Activated T-helper 1 cell treated with anti-CD3 and anti-CD28 coated beads, Interleukin-2, amount 50 U/mL, for 16 hours (primary cell): Measurements from ENCODE around the gene PRR30.

Source experiments
- DNase-seq, 2 donors: peaks; one replicate each; pipeline ENCODE4 v3.0.0-alpha.2; 2020; ENCODE audit warnings: low read depth in 1 of 2, low spot score in 1 of 2

Gene PRR30

GRCh38 chr2:27099334-27099955 is 39.8 kb downstream of the PRR30 start:
- no peak for DNase-seq

GRCh38 chr2:27097341-27097740 is 41.9 kb downstream of the PRR30 start:
- no peak for DNase-seq

GRCh38 chr2:27096748-27097297 is 42.4 kb downstream of the PRR30 start:
- no peak for DNase-seq

- DNase-seq = no peak
Observed at GRCh38 chr2:27095745-27096651, 43.2 kb downstream of the PRR30 start.

- no peak for DNase-seq
Observed at GRCh38 chr2:27095427-27095744, 43.8 kb downstream of the PRR30 start.

GRCh38 chr2:27094353-27094984 is 44.7 kb downstream of the PRR30 start:
- no peak for DNase-seq

GRCh38 chr2:27093430-27094352 is 45.5 kb downstream of the PRR30 start:
- no peak for DNase-seq

- DNase-seq = no peak
Observed at GRCh38 chr2:27092696-27093429, 46.3 kb downstream of the PRR30 start.

- DNase-seq = no peak
Observed at GRCh38 chr2:27091746-27092695, 47.2 kb downstream of the PRR30 start.

- DNase-seq = no peak
Observed at GRCh38 chr2:27089111-27089954, 49.9 kb downstream of the PRR30 start.

- no peak for DNase-seq
Observed at GRCh38 chr2:27088634-27089033, 50.6 kb downstream of the PRR30 start.

- DNase-seq = no peak
Observed at GRCh38 chr2:27087823-27088410, 51.3 kb downstream of the PRR30 start.
